D721Med (cell line): ENCODE results near the gene NOTUM.

ENCODE experiments used
- DNase-seq: peaks from one replicate; pipeline ENCODE4 v3.0.0; 2011; ENCODE audit warnings: low spot score; ENCODE audit not compliant: insufficient read length
- FAIRE-seq: peaks from 2 replicates; lab custom pipeline; 2011; peaks lifted over from hg19 to GRCh38; lab: Jason Lieb, UNC
- TF ChIP-seq, protein P1 (sequence below): IDR thresholded peaks from 2 replicates; pipeline ENCODE4 v1.5.1; 2012; ENCODE audit warnings: mild to moderate bottlenecking, control low read depth; ENCODE audit not compliant: insufficient read depth; ENCODE audit errors: missing control alignments

The NOTUM gene

DNA sequence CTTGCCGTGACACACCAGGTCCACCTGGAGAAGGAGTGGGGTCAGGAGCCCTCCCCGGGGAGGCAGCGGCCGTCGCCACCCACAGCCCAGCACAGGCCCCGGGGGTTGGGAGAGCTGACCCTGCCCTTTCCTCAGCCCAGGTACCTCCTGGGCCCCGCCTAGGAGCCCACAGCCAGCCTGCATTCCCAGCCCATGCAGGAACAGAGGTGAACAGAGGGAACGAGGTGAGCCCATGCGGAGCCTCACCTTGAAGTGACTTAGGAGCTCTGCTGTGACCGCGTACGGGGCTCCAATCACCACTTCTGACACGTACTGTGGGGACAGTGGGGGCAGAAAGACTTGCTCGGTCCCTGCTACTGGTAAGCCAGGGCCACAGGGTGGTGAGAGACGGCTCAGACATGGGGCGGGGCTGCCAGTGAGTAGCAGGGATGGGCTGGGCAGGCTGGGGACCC, 55.5 kb downstream of the NOTUM start:
- FAIRE-seq (no peak), DNase-seq (no peak)
- TF ChIP-seq, protein P1, sequence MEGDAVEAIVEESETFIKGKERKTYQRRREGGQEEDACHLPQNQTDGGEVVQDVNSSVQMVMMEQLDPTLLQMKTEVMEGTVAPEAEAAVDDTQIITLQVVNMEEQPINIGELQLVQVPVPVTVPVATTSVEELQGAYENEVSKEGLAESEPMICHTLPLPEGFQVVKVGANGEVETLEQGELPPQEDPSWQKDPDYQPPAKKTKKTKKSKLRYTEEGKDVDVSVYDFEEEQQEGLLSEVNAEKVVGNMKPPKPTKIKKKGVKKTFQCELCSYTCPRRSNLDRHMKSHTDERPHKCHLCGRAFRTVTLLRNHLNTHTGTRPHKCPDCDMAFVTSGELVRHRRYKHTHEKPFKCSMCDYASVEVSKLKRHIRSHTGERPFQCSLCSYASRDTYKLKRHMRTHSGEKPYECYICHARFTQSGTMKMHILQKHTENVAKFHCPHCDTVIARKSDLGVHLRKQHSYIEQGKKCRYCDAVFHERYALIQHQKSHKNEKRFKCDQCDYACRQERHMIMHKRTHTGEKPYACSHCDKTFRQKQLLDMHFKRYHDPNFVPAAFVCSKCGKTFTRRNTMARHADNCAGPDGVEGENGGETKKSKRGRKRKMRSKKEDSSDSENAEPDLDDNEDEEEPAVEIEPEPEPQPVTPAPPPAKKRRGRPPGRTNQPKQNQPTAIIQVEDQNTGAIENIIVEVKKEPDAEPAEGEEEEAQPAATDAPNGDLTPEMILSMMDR, result no peak

DNA sequence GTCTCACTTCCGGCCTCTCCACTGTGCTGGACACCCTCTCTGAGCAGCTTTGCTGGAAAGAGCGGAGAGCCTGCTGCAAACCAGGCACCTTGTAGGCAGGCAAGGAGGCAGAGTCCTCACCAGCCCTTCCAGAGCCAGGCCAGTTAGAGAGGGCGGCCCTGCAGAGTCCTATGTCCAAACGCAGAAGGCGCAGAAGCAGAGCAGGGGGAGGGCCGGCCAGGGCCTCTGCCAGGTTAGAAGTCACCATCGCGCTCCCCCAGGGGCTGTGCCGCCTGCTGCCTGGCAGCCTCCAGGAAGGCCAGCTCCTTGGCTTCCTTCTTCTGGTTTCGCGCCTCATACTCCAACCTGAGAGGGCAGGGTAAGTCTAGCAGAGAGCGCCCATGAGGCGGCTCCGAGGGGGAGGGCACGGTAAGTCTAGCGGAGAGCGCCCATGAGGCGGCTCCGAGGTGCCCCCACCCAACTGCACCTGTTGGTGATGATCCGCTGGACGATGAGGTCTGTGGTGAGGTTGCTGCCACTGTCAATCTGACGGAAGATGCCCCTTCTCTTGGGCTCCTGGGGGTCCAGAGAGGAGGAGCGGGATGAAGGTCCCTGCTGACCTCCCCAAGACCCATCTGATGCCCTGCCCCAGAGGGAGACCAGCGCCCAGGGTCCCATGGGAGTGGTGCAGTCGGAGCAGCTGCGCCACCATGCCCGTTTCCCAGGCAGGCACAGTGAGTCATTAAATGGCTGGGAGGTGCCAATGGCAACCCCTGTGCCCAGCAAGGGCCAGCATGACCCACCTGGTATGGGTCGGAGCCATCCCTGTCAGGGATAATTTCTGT, 56.2 kb downstream of the NOTUM start:
- no peak for FAIRE-seq
- TF ChIP-seq, protein P1, result no peak
- DNase-seq, result no peak

DNA sequence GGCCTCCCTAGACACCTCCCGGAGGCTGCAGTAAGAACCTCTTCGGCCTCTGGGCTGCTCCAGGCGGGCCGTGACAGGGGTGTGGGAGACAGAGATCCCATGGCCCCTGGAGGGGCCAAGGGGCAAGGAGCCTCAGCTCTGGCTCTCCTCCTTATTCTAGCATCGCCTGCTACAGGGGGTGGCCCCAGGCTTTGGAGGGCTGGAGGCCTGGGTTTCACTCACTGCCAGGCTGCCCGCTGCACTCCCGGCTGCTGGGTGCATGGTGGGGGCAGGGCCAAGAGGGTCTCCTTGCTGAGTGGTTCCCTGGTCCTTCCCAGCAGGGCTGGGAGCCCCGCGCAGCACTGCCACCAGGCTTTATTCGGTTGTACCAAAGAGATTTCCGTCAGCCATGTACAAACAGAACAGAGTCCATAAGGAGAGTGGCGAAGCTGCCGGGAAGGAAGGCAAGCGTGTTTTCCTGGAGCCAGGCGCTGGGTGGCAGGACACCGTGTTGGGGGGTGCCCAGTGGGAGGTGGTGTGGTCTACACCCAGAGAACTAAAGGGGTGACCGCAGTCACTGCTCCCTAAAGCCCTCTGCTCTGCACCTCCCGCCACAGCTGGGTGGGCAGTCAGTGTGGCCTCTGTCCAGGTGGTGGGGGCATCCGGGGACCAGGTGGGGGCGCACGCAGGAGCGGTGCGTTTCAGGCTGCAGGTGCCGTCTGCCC, 56.9 kb downstream of the NOTUM start:
- no peak for FAIRE-seq
- no peak for DNase-seq
- TF ChIP-seq, protein P1, result no peak

DNA sequence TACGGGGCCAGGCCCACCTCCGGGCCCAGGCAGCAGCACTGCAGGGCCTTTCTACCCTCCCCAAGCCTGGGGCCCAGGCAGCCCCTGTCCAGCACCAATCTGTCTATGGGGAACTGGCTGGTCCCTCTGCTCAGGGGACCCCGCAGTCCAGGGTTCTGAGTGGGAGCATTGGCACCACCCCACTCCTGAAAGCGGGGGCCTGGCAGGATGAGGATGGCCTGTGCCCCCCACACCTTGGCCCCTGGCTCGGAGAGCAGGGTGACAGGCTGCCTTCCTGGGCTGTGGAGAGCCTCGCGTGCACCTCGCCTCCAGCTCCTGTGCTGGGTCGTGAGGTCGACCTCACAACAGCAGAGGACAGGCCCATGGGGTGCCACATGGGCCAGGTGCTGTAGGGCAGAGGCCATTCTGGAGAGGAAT, 57.6 kb downstream of the NOTUM start:
- no peak for DNase-seq
- TF ChIP-seq, protein P1, result no peak
- FAIRE-seq, result no peak

DNA sequence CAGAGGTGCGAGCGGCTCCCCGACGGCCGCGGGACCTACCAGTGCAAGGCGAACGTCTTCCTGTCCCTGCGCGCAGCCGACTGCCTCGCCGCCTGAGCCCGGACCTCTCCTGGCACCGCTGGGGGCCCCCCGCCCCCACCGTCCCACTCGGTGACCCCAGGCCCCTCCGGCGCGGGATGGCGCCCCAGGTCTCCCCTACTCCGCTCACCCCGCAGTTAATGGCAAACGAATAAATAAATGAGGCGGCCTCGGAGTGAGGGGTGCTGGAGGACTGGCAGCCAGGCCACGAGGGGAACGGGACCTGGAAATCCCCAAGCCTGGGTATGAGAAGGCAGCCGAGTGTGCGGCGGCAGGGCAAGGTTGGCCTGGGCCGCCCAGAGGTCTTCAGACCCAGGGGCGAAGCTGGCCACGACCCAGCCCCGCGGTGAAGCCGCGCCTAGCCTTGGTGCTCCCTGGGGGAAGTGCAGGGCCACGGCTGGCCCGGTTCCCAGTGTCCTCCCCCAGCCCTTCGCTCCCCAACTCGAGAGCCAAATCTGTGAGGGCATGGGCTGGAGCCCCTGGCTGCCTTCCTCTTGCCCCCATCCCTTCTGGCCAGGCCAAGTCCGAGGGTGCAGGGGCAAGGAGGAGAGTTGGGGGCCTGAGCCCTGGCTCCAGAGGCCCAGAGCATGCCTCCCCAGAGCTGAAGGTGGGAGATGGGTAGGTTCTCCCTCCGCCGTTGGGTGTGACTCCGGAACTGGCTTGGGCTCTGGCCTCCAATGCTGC, 58.2 kb downstream of the NOTUM start:
- FAIRE-seq, result no peak

More for the DNA sequence above, 58.2 kb downstream of the NOTUM start:
- TF ChIP-seq, protein P1, result no peak
- DNase-seq, result no peak
